Ramos (cell line): ENCODE results near the gene CLTCL1.

ENCODE experiments used
- in situ Hi-C: fragments of 300-500 bp; cut with MboI; formaldehyde crosslinking; loops from one replicate; pipeline ENCODE4 v1.14.3; 2022; ENCODE audit warnings: low sequenced_read_pairs; ENCODE audit not compliant: unreplicated experiment

CLTCL1 gene

GRCh38 chr22:19138217-19139000 lies 153.1 kb downstream of the CLTCL1 start:
- in situ Hi-C loops, result no loop called here

GRCh38 chr22:19137384-19138216 lies 153.9 kb downstream of the CLTCL1 start:
- in situ Hi-C loops, result no loop called here

GRCh38 chr22:19136915-19137314 lies 154.6 kb downstream of the CLTCL1 start:
- in situ Hi-C loops, result no loop called here

GRCh38 chr22:19134874-19135273 lies 156.6 kb downstream of the CLTCL1 start:
- in situ Hi-C loops, result no loop called here

- in situ Hi-C loops, result no loop called here
Measured at GRCh38 chr22:19134176-19134831, 157.2 kb downstream of the CLTCL1 start.

- in situ Hi-C loops, result no loop called here
Measured at GRCh38 chr22:19133561-19133960, 158.0 kb downstream of the CLTCL1 start.

GRCh38 chr22:19132693-19133400 lies 158.7 kb downstream of the CLTCL1 start:
- in situ Hi-C loops, result no loop called here

- in situ Hi-C loops, result no loop called here
Measured at GRCh38 chr22:19132153-19132552, 159.4 kb downstream of the CLTCL1 start.

- in situ Hi-C loops, result no loop called here
Measured at GRCh38 chr22:19131685-19132015, 159.9 kb downstream of the CLTCL1 start.

GRCh38 chr22:19130959-19131684 lies 160.4 kb downstream of the CLTCL1 start, which contains the start of gene TSSK2:
Gene TSSK2, plus strand, starts transcription at chr22:19131308. Its CDS starts 92 bp downstream, at chr22:19131400.
- in situ Hi-C loops, result no loop called here

- in situ Hi-C loops, result no loop called here
Measured at GRCh38 chr22:19129871-19130270, 161.6 kb downstream of the CLTCL1 start.
